Activated T-cell treated with anti-CD3 and anti-CD28 coated beads for 1 hour (primary cell): ENCODE results near the gene NXPH3.
A peak's percentile ranks its signal among the peaks of the same experiment; 100 is the strongest.
"Not testable (repeated sequence)": the region's sequence is repeated elsewhere in the genome, so short reads cannot be mapped to it uniquely, and the experiment has no call there.

Experiments
- DNase-seq: peaks from one replicate; pipeline ENCODE4 v3.0.0-alpha.2; 2020; ENCODE audit warnings: low read depth

The NXPH3 gene

DNA sequence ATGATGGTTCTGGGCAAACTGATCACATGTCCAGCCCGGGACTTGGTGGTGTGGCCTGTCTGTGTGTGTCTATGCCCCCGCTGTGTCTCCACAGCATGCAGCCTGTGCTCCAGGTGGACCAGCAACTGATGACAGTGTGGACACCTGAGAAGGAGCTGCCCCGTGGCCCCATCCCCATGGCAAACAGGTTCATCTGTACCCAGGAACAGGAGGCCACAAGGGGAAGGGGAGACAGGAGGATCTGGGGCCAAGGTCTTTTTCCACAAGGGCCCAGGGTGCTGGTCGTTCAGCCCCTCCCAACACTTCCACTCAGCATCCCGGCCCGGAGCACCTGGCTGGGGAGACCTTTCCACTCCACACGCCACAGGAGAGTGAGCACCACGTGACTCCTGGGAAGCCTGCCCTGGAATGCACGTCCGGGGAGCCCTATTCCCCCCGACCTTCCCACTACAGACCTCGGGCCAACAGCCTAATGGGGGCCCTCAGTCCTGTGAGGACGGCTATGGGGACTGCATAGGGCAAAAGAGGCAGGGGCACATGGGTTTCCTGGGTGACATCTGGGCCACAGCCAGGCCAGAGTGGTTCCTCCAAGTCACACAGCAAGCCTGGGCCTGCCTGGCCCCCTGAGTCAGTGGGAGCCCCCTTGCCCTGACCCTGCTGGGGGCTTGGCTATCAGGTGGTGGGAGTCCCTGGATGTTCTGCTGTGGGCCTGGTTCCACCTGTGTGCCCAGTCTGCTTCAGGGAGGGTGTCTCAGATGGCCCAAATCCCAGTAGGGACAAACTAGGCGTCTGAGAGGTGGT, 20.8 kb upstream of the NXPH3 start:
- no peak for DNase-seq

DNA sequence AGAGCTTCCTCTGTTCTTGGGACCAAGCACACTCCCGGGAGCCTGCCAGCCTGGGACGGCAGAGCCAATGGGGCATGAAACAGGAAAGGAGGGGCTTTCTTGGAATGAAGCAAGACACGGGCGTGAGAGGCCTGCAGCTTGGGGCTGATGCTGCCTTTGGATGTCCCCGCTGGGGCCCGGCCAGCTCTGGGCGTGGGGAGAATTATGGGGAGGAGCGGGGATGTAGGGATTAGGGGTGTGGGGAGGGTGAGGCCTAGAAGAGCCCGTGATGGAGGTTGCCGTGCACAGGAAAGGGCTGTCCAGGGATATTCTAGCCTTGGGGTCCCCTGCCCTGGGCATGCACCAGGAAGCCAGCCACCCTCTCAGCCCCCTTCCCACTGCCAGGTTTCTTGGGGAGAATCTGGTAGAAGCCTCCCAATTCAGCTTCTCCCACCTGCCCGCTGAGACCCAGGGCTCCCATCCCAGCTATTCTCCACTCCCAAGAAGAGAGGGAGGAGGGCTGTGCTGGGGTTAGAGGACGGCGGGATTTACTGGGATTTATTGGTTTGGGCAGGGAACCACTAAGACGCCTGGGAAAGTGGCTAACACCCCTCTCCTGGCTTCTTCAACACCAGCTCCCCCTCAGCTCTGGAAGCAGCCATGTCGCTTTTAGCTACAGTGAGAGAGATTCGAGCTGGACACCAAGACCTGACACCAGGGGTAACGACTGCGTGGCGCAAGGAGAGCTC, 20.0 kb upstream of the NXPH3 start:
- DNase-seq = no peak

DNA sequence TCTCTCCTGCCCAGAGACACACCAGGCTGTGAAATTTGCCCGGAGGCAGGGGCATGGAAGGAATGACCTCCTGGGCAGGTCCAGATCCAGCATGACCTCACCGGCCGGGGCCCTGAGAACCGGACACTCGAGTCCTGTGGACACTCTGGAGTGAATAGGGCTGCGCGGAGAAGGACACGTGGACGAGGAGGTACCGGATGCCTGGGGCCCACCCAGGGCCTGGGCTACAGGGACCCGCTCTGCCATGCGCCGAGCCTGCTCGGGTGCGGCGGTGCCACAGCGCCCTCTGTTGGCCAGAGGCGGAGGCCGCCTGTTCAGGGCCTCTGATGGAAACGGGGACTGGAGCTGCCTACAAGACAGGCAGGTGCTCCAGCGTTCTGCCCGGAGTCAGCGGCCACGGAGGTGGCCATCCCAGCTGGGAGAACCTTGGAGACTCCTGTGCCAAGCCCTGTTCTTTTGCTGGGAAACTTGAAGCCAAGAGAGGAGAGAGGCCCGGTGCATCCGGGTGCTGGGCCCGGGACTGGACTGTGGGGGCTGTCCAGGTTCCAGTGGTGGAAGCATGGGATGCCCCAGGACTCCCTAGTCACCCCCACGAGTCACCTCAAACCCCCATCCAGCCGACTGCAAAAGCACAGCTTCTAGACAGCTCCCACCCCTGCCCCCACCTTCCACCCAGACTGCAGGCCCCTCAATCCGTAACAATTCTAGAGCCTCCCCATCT, 19.3 kb upstream of the NXPH3 start:
- DNase-seq = peak; percentile 77

DNA sequence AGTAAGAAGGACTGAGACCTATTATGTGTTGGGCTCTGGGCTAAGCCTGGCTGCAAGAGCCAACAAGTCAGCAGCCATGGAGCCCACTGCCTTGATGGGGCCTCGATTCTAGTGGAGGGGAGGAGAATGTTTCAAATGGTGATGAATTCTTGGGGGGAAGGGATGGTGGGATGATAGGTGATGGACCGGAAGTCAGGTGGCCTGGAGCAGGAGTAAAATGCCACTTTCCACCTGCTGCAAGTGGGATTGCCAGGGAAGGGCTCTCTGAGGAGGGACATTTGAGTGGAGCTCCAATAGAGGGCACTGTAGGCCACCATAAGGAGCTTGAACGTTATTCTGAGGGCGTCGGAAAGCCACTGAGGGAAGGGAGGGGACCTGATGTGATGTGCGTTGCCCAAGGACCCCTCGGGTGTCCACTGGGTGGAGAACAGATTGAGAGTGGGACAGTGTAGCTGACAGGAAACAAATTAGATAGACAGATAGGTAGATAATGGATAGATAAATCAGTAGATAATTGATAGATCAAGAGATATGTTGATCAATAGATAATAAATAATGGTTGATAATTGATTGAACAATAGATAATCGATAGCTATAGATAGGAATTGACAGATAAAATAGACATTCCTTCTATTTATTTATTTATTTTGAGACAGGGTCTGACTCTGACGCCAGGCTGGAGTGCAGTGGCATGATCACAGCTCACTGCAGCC, 18.2 kb upstream of the NXPH3 start:
- no peak for DNase-seq

DNA sequence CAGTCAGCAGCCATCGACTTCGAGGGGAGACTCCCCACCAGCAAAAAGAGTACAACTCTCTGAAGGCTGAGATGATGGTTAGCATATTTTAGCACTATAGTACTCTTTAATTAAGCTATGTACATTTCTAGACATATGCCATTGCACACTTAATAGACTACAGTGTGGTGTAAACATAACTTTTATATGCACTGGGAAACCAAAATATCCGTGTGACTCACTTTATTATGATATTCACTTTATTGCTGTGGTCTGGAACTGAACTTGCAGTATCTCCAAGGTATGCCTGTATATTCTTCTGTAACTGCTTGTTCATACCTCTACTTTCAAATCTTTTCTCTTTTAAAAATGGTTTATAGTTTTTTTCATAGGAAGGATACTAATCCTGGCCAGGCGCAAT, 11.0 kb upstream of the NXPH3 start:
- DNase-seq = no peak

DNA sequence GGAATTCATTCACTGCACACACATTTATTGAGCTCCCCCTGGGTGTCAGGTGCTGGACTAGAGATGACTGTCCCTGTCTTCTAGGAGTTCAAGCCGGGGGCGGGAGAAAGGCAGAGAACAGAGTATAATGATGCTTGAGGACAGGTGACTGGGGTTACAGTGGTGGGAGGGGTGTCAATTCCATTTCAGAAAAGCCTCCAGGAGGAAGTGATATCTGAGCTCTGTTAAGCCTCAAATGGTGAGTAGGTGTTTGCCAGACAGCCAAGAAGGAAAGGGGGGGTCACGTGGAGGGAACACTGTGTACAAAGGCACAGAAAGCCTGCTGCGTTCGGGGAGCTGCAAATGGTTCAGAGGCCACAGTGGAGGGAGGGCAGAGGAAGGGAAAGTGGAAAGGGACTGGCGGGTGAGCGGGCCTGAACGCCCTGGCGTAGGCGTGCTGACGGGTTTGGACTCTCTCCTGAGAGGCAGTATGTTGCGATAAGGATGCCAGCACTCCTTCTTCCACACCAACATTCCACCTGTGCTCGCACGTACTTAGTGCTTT, 9.7 kb upstream of the NXPH3 start:
- DNase-seq = no peak

DNA sequence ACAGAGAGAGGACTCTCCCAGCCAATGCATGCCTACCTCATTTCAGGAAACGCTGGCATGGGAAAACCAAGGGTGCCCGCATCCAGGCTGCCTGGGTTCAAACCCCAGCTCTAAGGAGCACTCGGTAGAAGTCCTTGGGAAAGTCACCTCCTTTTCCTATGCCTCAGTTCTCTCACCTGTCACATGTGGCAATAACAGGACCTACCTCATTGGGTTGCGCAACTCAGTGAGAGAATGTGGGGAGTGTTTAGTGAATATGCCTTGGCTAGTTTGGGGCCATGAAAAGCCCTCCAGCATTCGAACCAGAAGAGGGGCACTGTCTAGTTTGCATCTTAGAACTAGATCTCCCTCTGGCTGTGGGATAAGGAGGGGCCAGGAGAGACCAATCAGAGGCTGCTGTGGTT, 9.0 kb upstream of the NXPH3 start:
- no peak for DNase-seq

DNA sequence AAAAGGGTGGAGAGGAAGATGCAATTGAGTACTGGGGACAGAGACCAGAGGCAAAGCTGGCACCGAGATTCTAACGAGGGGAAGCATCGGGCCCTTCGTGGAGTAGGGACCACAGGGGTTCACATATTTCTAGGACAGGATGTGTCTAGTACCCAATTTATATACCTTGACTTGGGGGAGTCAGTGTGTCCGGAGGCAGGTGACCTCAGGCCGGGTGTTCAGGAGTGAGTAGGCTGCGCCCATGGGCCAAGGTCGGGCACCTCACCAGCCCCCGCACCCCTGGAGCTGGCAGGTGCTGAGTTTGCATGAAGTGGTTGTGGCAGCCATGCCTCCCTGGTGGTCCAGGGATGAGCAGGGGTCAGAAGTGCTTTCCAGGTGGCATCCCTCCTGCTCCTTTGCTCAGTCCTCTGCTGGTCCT, 8.6 kb upstream of the NXPH3 start:
- DNase-seq = no peak

DNA sequence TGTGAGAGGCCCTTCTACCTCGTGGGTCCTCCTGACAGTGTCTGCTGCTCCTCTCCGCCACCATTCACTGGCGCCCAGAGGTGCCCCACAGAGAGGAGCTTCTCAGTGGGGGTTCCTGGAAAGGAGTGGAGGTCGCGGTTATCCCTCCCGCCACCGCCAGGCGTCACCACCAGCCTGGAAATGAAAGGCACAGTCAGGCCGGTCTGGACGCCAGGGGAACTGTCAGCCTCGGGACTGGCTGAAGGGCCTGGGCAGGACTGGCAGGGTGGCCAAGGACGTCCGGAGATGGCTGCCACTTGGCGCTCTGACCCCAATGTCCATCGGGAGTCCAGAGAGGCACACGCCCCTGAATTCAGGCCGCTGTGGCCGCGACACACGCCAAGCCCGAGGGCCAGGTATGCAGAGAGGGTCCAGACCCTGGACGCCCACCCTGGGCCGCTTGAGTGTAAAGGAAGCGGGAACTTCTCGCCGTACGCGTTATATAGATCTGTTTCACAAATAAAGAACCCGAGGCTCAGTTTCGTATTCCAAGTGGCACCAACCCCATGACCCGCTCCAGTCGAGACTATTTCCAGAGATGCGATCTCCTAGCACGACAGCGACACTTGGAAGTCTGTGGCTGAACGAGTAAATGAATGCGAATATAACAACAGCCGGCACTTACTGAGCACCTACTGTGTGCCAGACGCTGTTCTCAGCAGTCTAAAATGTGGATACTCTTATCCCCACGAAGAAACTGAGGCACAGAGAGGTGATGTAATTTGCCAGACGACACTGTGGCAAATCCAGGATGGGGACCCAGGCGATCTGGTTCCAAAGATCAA, 7.6 kb upstream of the NXPH3 start:
- peak; percentile 81 for DNase-seq

DNA sequence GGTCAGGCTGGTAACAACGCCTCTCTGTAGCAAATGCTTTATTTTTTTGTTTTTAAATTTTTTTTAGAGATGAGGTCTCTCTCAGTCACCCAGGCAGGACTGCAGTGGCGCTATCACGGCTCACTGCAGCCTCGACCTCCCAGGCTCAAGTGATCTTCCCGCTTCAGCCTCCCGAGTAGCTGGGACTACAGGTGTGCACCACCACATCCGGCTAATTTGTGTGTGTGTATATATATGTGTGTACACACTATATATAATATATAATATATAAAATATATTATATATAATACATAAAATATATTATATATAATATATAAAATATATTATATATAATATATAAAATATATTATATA, 7.0 kb upstream of the NXPH3 start:
- DNase-seq = not testable (repeated sequence)

DNA sequence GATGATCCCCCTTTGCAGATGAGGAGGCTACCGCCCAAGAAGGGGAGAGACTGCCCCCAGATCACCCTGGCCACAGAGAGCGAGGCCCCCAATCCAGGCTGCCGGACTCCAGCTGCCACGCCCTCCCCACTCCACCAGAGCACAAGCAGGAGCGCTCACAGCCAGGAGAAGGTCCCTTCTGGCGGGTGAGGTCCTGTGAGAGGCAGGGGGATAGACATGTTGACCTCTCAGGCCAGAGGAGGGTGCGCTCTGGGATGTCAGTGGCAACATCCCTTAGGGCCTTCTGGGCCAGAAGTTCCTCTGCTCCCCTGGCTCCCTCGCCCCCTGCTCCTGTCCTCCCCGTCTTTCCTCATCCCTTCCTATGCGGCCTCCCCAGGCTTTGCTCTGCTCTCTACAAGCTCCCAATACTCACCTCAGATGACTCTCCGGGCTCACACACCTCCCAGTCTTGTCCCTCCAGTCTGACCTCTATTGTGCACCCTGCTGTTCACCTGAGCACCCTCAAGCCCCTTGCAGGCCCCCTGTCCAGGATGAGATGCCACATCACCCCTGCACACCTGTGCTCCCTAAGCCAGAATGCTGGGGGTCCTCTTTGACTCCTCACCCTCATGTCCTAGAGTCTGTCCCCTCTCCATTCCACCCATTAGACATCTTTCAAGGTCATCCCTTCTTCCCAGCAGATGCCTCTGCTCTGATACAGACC, 5.0 kb upstream of the NXPH3 start:
- no peak for DNase-seq

DNA sequence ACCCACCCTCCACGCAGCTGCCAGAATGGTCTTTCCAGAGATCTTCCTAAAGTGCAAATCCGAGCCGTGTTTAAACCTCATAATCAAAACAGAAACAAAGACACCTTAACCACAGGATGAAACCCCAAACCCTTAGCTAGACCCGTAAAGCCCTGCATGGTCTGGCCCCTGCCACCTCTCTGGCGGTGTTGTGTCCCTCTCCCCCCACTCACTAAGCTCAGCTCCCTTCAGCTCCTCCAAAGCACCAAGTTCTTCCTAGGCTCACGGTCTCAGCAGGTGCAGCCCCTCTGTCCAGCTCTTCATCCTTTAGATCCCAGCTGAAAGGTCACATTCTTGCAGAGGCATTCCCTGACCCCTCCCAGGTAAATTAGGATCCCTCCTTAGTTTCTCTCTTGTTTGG, 4.4 kb upstream of the NXPH3 start:
- no peak for DNase-seq

DNA sequence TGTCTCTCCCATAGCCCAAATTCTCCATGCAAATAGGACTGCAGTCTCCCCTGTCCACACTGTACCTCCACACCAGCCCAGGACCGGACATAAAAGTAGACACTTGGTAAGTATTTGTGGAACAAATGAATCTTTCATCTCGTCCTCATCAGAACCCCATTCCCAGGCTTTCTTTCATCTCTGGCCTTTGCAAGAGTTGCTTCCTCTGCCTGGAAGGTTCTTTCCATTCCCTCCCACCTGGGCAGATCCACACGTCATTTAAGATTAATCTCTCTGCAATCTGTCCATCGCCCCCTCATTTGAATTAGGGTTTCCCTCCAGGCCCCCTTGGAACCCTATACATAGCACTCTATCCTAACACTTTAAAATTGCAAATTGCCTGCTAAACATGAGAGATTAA, 3.9 kb upstream of the NXPH3 start:
- DNase-seq = no peak

DNA sequence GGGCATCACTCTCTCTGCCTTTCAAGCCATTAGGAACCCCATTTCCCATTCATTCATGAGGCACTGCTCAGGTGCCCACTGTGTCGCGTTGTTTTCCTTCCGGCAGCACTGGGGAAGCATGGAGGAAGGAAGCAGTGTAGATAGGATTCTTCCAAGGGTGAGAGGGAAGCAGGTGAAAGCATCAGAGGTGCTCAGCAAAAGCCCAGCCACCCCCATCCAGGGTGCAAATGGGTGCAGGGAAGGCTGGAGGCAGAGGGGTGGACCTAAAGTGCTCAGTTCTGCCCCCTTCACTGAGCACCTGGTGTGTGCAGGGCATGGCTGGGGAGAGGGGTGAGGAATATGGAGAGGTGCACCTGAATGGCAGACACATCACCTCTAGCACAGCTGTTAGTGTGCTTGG, 3.4 kb upstream of the NXPH3 start:
- no peak for DNase-seq

DNA sequence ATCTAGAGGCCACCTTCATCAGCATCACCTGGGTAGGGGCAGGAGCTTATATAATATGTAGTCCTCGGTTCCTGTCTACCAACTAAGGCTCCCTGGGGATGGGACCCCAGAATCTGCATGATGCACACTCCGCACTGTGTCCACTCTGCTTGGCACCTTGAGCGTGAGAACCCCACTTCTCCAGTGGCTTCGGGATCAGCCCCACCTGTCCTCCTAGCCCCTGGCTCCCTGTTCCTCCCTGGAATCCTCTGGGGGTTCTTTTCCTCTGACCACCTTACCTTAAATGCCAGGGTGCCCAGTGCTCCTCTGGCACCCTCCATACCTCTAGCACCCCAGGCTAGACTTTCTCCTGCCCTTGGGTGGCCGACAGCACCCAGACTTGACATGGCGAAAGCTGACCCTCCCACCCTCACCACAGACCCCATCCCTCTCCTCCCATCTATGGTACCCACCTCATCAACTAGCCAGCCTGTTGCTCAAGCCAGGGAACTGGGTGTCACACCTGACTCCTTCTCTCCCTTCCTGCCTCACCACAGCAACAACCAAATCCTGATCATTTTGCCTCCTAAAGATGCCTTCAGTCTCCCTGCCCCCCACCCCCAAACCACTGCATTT, 2.8 kb upstream of the NXPH3 start:
- DNase-seq = no peak

DNA sequence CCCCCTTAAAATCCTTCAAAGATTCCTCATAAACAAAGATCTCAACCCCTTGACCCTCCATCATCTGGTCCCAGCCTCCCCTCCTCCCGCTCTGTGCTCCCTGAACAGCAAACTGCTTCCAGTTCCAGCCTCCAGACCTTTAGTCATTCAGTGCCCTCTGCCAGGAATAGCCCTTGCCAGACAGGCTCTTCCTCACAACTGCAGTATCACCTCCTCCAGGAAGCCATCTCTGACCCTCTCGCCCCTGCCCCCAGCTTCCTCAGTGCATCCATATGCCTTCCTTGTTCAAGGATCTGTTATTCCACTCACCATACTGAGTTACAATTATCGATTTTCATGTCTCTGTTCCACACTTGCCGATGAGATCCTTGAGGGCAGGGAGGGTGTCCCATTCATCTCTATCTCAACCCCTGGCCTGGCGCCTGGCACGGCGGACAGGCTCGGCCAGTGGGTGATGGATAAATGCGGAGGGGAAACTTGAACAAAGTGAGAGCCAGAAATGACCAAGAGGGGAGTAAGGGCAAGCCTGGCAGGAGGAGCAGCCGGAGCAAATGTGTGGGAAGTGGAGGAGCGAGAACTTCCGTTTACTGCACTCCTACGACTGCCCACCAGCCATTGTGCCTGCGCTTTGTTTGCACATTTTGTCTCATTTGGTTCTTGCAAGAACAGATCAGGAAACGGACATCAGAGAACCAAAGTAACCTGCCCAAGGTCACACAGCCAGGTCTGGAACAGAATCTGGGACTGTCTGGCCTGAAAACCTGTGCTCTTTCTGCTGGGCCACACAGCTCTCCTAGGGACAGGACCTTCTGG, 2.0 kb upstream of the NXPH3 start:
- no peak for DNase-seq

DNA sequence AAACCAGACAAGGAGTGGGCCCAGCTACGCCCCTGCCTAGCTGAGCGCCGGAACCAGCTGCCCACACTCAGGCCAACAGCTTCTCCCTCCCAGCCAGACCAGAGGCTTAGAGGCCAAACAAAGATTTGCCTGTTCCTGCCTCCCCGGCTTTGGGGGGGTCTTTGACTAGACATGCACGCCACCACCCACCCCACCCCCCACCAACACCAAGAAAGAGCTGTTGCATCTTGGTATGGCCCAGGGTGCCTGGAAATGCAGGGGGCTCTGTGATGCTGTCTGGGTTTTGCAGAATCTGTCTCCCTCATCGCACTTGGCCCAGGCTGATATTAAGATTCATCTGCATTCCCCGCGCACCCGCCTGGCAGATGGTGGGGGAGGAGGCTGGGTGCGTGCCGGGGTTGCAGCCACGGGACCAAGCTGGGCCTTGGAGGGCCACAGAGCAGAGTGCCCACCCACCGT, 1.3 kb upstream of the NXPH3 start:
- no peak for DNase-seq

DNA sequence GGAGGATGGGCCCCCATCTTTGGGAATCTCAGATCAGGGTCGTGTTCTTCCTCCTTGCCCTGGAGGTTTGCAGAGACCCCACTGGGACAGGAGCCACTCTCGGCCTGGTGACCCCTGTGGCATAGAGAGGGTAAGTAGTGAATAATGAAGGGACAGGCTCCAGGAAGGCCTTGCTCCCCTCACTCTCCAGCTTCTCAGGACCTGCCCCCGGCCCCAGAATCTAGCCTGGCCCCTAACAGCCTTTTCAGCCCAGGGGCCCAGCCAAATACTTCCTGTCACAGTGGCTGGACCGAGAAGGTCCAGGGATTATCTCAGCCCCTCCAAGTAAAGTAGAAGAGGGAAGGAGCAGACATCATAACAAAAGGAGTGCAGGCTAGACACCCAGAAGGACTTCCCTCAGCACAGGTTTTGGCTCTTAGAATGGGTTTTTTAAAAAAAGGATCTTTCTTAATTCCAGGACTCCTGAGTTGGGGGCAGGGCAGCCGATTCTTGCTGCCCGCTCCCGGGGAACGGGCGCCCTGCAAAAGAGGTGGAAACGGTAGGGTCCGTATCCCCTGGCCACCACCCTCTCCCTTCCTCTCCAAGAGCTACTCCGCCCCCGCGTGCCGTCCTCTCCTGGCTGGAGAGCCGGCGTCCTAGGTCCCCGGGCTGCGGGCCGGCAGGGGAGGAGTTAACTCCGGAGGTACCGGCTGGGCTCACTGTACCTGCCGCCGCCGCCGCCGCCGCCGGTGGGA, 559 bp upstream of the NXPH3 start:
- DNase-seq = no peak
